HCT116 (cell line): ENCODE data around the gene SEH1L. TPM values are rescaled to one million over a fixed set of nuclear protein-coding genes. Genes with fewer than 3 reads are reported as not detected.

Experiments
- ATAC-seq: fragments of 200-7000 bp; cut with Tn5 transposase; 2 replicates; pipeline ENCODE4 v1.9.1; 2020; ENCODE audit warnings: mild to moderate bottlenecking, moderate library complexity
- BruUV-seq: library from RNA; stranded (reverse); fragments of 400-500 nt; replicated peaks from 2 replicates; lab custom pipeline; 2021; lab: Mats Ljungman, UMichigan
- CTCF ChIA-PET: fragments of 300-600 bp; sonication (Branson Sonifier 250); formaldehyde crosslinking; loops from one replicate; lab custom pipeline; 2021; ENCODE audit warnings: antibody characterized with exemption; lab: Charles Lee
- POLR2A ChIA-PET: fragments of 300-600, 350-600 bp; sonication (Branson Sonifier 250); formaldehyde crosslinking; loops from one replicate; lab custom pipeline; 2021; ENCODE audit warnings: antibody characterized with exemption; lab: Charles Lee
- RAD21 ChIA-PET, 2 experiments: fragments of 300-600 bp; sonication (Branson Sonifier 250); formaldehyde crosslinking; loops; one replicate each; lab custom pipeline; 2023; ENCODE audit warnings: low total read pairs in 2 of 2; ENCODE audit not compliant: uncharacterized antibody in 2 of 2, unreplicated experiment in 2 of 2, low non-redundant PET in 1 of 2; lab: Charles Lee
- DNase-seq: peaks from one replicate; pipeline ENCODE4 v3.0.0-alpha.2; 2010; ENCODE audit warnings: low read depth, low spot score
- H2AFZ ChIP-seq: fragments of 200-600 bp; shearing (Covaris generic), sonication (generic); 2 replicates; pipeline ENCODE4 v1.6.1; 2017; ENCODE audit warnings: low read depth, mixed run types, mixed read lengths, antibody characterized with exemption, low read length; ENCODE audit not compliant: poor library complexity, severe bottlenecking
- H3K27ac ChIP-seq: 2 replicates; pipeline ENCODE4 v1.5.1; 2012; ENCODE audit warnings: low read depth, low read length
- H3K27me3 ChIP-seq: fragments of 200-600 bp; sonication (generic); 2 replicates; pipeline ENCODE4 v1.6.1; 2016; ENCODE audit warnings: mixed run types, low read length, mixed read lengths; ENCODE audit not compliant: insufficient read depth
- H3K36me3 ChIP-seq, 2 experiments: fragments of 200-500 bp in 1 of 2; fragments of 200-600 bp in 1 of 2; sonication (Bioruptor generic) in 1 of 2; sonication (generic) in 1 of 2; 2 replicates each; pipeline versions ENCODE4 v1.5.1 to v1.6.1; 2014 to 2016; ENCODE audit warnings: low read length in 2 of 2, inconsistent platforms in 1 of 2, mixed read lengths in 1 of 2, mixed run types in 1 of 2; ENCODE audit not compliant: insufficient read depth in 2 of 2, control insufficient read depth in 1 of 2
- H3K4me1 ChIP-seq, 2 experiments: fragments of 200-600 bp in 1 of 2; sonication (generic) in 1 of 2; 2 replicates each; pipeline versions ENCODE4 v1.5.1 to v1.6.1; 2012 to 2017; ENCODE audit warnings: low read length in 2 of 2, inconsistent platforms in 1 of 2, mild to moderate bottlenecking in 1 of 2, mixed read lengths in 1 of 2, mixed run types in 1 of 2, moderate library complexity in 1 of 2; ENCODE audit not compliant: insufficient read depth in 2 of 2, control insufficient read depth in 1 of 2
- H3K4me2 ChIP-seq: fragments of 200-600 bp; sonication (generic); 2 replicates; pipeline ENCODE4 v1.6.1; 2017; ENCODE audit warnings: mixed run types, low read length, mixed read lengths
- H3K4me3 ChIP-seq, 2 experiments: fragments of 200-600 bp in 1 of 2; sonication (generic) in 1 of 2; replicated peaks in 1 of 2; 2 replicates each; pipeline ENCODE4 v1.5.1; 2011 to 2016; ENCODE audit warnings: low read length in 2 of 2, control low read depth in 1 of 2, low read depth in 1 of 2, mild to moderate bottlenecking in 1 of 2, mixed read lengths in 1 of 2, mixed run types in 1 of 2
- H3K79me2 ChIP-seq: fragments of 200-600 bp; sonication (generic); 2 replicates; pipeline ENCODE4 v1.6.1; 2017; ENCODE audit warnings: mild to moderate bottlenecking, mixed run types, low read length, moderate library complexity, mixed read lengths; ENCODE audit not compliant: insufficient read depth
- H3K9ac ChIP-seq: fragments of 200-600 bp; sonication (generic); 2 replicates; pipeline ENCODE4 v1.6.1; 2016; ENCODE audit warnings: low read length, mixed read lengths
- H3K9me2 ChIP-seq: fragments of 200-600 bp; sonication (generic), shearing (Covaris generic); 2 replicates; pipeline ENCODE4 v1.6.1; 2017; ENCODE audit warnings: mixed run types, mild to moderate bottlenecking, moderate library complexity; ENCODE audit not compliant: insufficient read depth
- H3K9me3 ChIP-seq, 2 experiments: fragments of 200-500 bp in 1 of 2; fragments of 200-600 bp in 1 of 2; sonication (Bioruptor generic) in 1 of 2; sonication (generic) in 1 of 2; 2 replicates each; pipeline ENCODE4 v1.6.1; 2014 to 2017; ENCODE audit warnings: low read length in 2 of 2, mixed read lengths in 2 of 2, inconsistent platforms in 1 of 2, low read depth in 1 of 2, mild to moderate bottlenecking in 1 of 2, mixed run types in 1 of 2, moderate library complexity in 1 of 2; ENCODE audit not compliant: control insufficient read depth in 1 of 2, insufficient read depth in 1 of 2
- H4K20me1 ChIP-seq: fragments of 200-600 bp; sonication (generic), shearing (Covaris generic); 2 replicates; pipeline ENCODE4 v1.6.1; 2017; ENCODE audit warnings: mixed run types, mild to moderate bottlenecking, moderate library complexity; ENCODE audit not compliant: insufficient read depth
- ATF3 ChIP-seq: IDR thresholded peaks from 2 replicates; pipeline ENCODE4 v1.6.1; 2012
- CBX3 ChIP-seq: IDR thresholded peaks from 2 replicates; pipeline ENCODE4 v1.6.1; 2012; ENCODE audit warnings: low read depth
- CTCF ChIP-seq, 3 experiments: fragments of 200-600 bp in 1 of 3; sonication (generic) in 1 of 3; IDR thresholded peaks in 2 of 3; conservative IDR thresholded peaks in 1 of 3; 2 replicates each; pipeline ENCODE4 v1.5.1; 2012 to 2017; ENCODE audit warnings: low read depth in 2 of 3, low read length in 2 of 3, antibody characterized with exemption in 1 of 3, borderline replicate concordance in 1 of 3, control low read depth in 1 of 3, mild to moderate bottlenecking in 1 of 3, mixed read lengths in 1 of 3, mixed run types in 1 of 3, moderate library complexity in 1 of 3; ENCODE audit not compliant: insufficient read depth in 1 of 3
- EGR1 ChIP-seq: IDR thresholded peaks from 2 replicates; pipeline ENCODE4 v1.6.1; 2012; ENCODE audit warnings: low read depth
- ELF1 ChIP-seq: IDR thresholded peaks from 2 replicates; pipeline ENCODE4 v1.6.1; 2012; ENCODE audit warnings: low read depth, borderline replicate concordance
- EZH2 ChIP-seq: fragments of 200-600 bp; sonication (generic); IDR thresholded peaks from 2 replicates; pipeline ENCODE4 v1.6.1; 2017; ENCODE audit warnings: antibody characterized with exemption, mixed run types
- MAX ChIP-seq: IDR thresholded peaks from 2 replicates; pipeline ENCODE4 v1.6.1; 2012
- POLR2A ChIP-seq: IDR thresholded peaks from 2 replicates; pipeline ENCODE4 v1.7.0; 2011; ENCODE audit warnings: borderline replicate concordance; ENCODE audit not compliant: insufficient read depth, insufficient read length; ENCODE audit errors: extremely low read depth
- POLR2AphosphoS5 ChIP-seq: IDR thresholded peaks from 2 replicates; pipeline ENCODE4 v1.6.1; 2011; ENCODE audit warnings: mild to moderate bottlenecking, low read depth, low read length, moderate library complexity
- RAD21 ChIP-seq: IDR thresholded peaks from 2 replicates; pipeline ENCODE4 v1.6.1; 2012; ENCODE audit warnings: low read depth, mild to moderate bottlenecking
- REST ChIP-seq: IDR thresholded peaks from 2 replicates; pipeline ENCODE4 v1.6.1; 2012; ENCODE audit warnings: low read depth
- SIN3A ChIP-seq: IDR thresholded peaks from 2 replicates; pipeline ENCODE4 v1.6.1; 2012; ENCODE audit warnings: low read depth
- SP1 ChIP-seq: IDR thresholded peaks from 2 replicates; pipeline ENCODE4 v1.6.1; 2012; ENCODE audit warnings: low read depth
- SRF ChIP-seq: IDR thresholded peaks from 2 replicates; pipeline ENCODE4 v1.6.1; 2012; ENCODE audit warnings: low read depth
- TCF7L2 ChIP-seq: IDR thresholded peaks from 2 replicates; pipeline ENCODE4 v1.7.0; 2011; ENCODE audit warnings: borderline replicate concordance, inconsistent platforms; ENCODE audit not compliant: insufficient read depth, insufficient read length; ENCODE audit errors: extremely low read depth
- ZBTB33 ChIP-seq: IDR thresholded peaks from 2 replicates; pipeline ENCODE4 v1.6.1; 2011; ENCODE audit warnings: mild to moderate bottlenecking, low read length, moderate library complexity; ENCODE audit not compliant: insufficient replicate concordance; ENCODE audit errors: extremely low read depth
- ZNF274 ChIP-seq: fragments of 200-500 bp; sonication (Bioruptor generic); IDR thresholded peaks from 2 replicates; pipeline ENCODE4 v1.6.1; 2014; ENCODE audit warnings: mild to moderate bottlenecking, low read depth, low read length, inconsistent platforms
- intact Hi-C: fragments of 100-400 bp; cut with micrococcal nuclease; formaldehyde crosslinking; loops from 2 replicates; pipeline ENCODE4 v1.10.0; 2022
- total RNA-seq: library from RNA; stranded (reverse); gene quantifications from one replicate; pipeline ENCODE4 v1.2.1, GENCODE V29; 2021; ENCODE audit not compliant: unreplicated experiment

Gene SEH1L
- total RNA-seq, 1 experiment from 2014 or later, result 83.7 TPM

- Histone ChIP-seq H3K4me3 (no peak overlapping the region), H3K79me2 (peaks cover 47% of the 10 kb centered on the region), H2AFZ (no peak overlapping the region), H3K27ac (no peak overlapping the region), H3K9me2 (no peaks in the 10 kb centered on the region), H4K20me1 (no peaks in the 10 kb centered on the region), H3K4me2 (no peak overlapping the region), H3K9ac (no peak overlapping the region), H3K27me3 (no peaks in the 10 kb centered on the region), H3K36me3 (peaks cover 20 to 38% of the 10 kb centered on the region in 2 experiments; a peak in 3 of 4 replicates), H3K9me3 (no peaks in the 10 kb centered on the region), H3K4me1 (peaks cover 3 to 12% of the 10 kb centered on the region in 2 experiments; a peak in 3 of 4 replicates)
- ATAC-seq (no peak), DNase-seq (no peak)
- CTCF ChIA-PET, result no interaction called here
- BruUV-seq, result no TSS peak
- RAD21 ChIA-PET, result no interaction called here
- intact Hi-C loops, result no loop called here
- TF ChIP-seq CBX3, result no peak
- TF ChIP-seq EZH2, result no peak
- no peak for TF ChIP-seq CTCF (IDR thresholded peaks at IDR 0.05 in 2 of 3, conservative IDR thresholded peaks at IDR 0.05 in 1 of 3; ENCODE audit: borderline replicate concordance in 1 of 3, insufficient read depth in 1 of 3, low read depth in 2 of 3, low read length in 2 of 3)
- TF ChIP-seq POLR2A, result no peak
- no peak for TF ChIP-seq REST
- TF ChIP-seq ZNF274, result no peak
- no peak for TF ChIP-seq SP1
- no peak for TF ChIP-seq SRF
- TF ChIP-seq POLR2AphosphoS5, result no peak
- TF ChIP-seq ZBTB33, result no peak
- no peak for TF ChIP-seq MAX
- no peak for TF ChIP-seq SIN3A
- TF ChIP-seq ATF3, result no peak
- TF ChIP-seq TCF7L2, result no peak
- no peak for TF ChIP-seq EGR1
- no peak for TF ChIP-seq ELF1
- no peak for TF ChIP-seq RAD21
- POLR2A ChIA-PET, result interaction anchor here (1.2 kb wide), 1 partner anchor 16 kb away, joined by 5 read pairs; the partner anchor contains the start of gene CEP192
Measured at GRCh38 chr18:12975488-12975887, 27.7 kb downstream of the SEH1L start.
